Measurements from ENCODE around the gene KIZ. TPM values are rescaled to one million over a fixed set of nuclear protein-coding genes. Genes with fewer than 3 reads are reported as not detected.

The KIZ gene
- total RNA-seq, 1 experiment from 2014 or later: 31.8 TPM

- ChIA-PET POLR2A (interaction anchor here (0.6 kb wide), 1 partner anchor 78 kb away, joined by 3 read pairs; no protein-coding TSS in a partner anchor), CTCF (no interaction called here)
- H3K27me3 ChIP-seq (replicated peaks; ENCODE audit: control insufficient read depth, insufficient read depth, low read length): no peaks in the 10 kb centered on the region
- no peak overlapping the region for H3K4me3 ChIP-seq (ENCODE audit: low read depth, low read length)
- H3K4me1 Mint-ChIP-seq (ENCODE audit: low read depth, unreplicated experiment): no peaks in the 10 kb centered on the region
- no peaks in the 10 kb centered on the region for H3K27me3 Mint-ChIP-seq (ENCODE audit: insufficient read depth, unreplicated experiment)
- no peak for DNase-seq
- H3K9me3 ChIP-seq: no peaks in the 10 kb centered on the region
- intact Hi-C loops (cut with micrococcal nuclease; ENCODE audit: unreplicated experiment): no loop called here
- no TSS peak for BruUV-seq (replicated peaks)
- H3K36me3 ChIP-seq (ENCODE audit: control insufficient read depth, insufficient read depth, low read length): no peaks in the 10 kb centered on the region
- no peak overlapping the region for H3K27ac Mint-ChIP-seq (ENCODE audit: unreplicated experiment)
- TF ChIP-seq, protein P1, sequence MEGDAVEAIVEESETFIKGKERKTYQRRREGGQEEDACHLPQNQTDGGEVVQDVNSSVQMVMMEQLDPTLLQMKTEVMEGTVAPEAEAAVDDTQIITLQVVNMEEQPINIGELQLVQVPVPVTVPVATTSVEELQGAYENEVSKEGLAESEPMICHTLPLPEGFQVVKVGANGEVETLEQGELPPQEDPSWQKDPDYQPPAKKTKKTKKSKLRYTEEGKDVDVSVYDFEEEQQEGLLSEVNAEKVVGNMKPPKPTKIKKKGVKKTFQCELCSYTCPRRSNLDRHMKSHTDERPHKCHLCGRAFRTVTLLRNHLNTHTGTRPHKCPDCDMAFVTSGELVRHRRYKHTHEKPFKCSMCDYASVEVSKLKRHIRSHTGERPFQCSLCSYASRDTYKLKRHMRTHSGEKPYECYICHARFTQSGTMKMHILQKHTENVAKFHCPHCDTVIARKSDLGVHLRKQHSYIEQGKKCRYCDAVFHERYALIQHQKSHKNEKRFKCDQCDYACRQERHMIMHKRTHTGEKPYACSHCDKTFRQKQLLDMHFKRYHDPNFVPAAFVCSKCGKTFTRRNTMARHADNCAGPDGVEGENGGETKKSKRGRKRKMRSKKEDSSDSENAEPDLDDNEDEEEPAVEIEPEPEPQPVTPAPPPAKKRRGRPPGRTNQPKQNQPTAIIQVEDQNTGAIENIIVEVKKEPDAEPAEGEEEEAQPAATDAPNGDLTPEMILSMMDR (IDR thresholded peaks at IDR 0.05; ENCODE audit: insufficient read depth in 1 of 2, low read depth in 1 of 2, low read length in 1 of 2, severe bottlenecking in 1 of 2, unreplicated experiment in 1 of 2): no peak
- no peaks in the 10 kb centered on the region for H3K4me1 ChIP-seq
- H3K36me3 Mint-ChIP-seq (ENCODE audit: insufficient read depth, unreplicated experiment): no peaks in the 10 kb centered on the region
- H3K9me3 Mint-ChIP-seq (ENCODE audit: unreplicated experiment): no peaks in the 10 kb centered on the region
- H3K4me3 Mint-ChIP-seq (ENCODE audit: unreplicated experiment): no peak overlapping the region
These were observed 98.3 kb downstream of the KIZ start for GRCh38 chr20:21224217-21224616.

DNA sequence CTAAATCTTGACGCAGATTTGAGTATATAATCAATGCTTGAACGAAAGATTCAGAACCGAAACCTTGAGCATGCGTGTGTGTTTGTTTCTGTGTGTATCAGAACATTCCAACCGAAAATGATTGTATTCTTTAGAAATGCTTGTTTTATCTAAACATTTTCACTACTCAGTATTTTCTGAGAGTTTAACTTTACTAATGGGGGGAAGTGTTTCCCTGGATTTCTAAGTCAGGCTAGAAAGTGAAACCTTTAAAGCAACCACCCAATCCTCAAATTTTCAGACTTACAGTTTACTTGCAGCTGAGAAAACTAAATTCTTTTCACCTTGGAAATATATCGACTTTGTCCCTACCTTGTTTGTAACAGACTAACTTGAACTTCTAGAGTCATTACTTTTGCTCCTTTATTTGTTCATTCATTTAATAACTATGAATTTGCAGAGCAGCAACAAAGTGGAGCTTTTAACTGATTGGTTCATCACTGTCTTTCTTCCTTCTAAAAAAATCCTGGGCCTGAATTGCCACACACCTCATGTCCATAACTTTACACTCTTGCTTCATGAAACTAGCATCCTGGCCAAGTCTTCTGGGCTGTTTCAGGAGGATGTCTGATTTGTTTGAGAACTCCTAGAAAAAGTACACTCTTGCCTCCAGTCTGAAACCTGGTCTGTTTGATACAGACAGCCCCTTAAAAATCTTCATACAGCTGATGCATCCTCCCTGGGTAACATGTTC lies 99.5 kb downstream of the KIZ start:
- BruUV-seq (replicated peaks): no TSS peak
- no peaks in the 10 kb centered on the region for H3K9me3 Mint-ChIP-seq (ENCODE audit: unreplicated experiment)
- no peaks in the 10 kb centered on the region for H3K4me1 ChIP-seq
- no peaks in the 10 kb centered on the region for H3K36me3 Mint-ChIP-seq (ENCODE audit: insufficient read depth, unreplicated experiment)
- ChIA-PET CTCF (interaction anchor here (1.2 kb wide), 1 partner anchor 10 kb away, joined by 4 read pairs; no protein-coding TSS in a partner anchor), POLR2A (no interaction called here)
- TF ChIP-seq, protein P1 (IDR thresholded peaks at IDR 0.05; ENCODE audit: insufficient read depth in 1 of 2, low read depth in 1 of 2, low read length in 1 of 2, severe bottlenecking in 1 of 2, unreplicated experiment in 1 of 2): no peak
- H3K4me3 Mint-ChIP-seq (ENCODE audit: unreplicated experiment): no peak overlapping the region
- H3K36me3 ChIP-seq (ENCODE audit: control insufficient read depth, insufficient read depth, low read length): no peaks in the 10 kb centered on the region
- H3K4me3 ChIP-seq (ENCODE audit: low read depth, low read length): no peak overlapping the region
- H3K27ac Mint-ChIP-seq (ENCODE audit: unreplicated experiment): no peak overlapping the region
- no peaks in the 10 kb centered on the region for H3K27me3 Mint-ChIP-seq (ENCODE audit: insufficient read depth, unreplicated experiment)
- H3K27me3 ChIP-seq (replicated peaks; ENCODE audit: control insufficient read depth, insufficient read depth, low read length): no peaks in the 10 kb centered on the region
- no peak for DNase-seq
- no peaks in the 10 kb centered on the region for H3K9me3 ChIP-seq
- intact Hi-C loops (cut with micrococcal nuclease; ENCODE audit: unreplicated experiment): no loop called here
- no peaks in the 10 kb centered on the region for H3K4me1 Mint-ChIP-seq (ENCODE audit: low read depth, unreplicated experiment)

DNA sequence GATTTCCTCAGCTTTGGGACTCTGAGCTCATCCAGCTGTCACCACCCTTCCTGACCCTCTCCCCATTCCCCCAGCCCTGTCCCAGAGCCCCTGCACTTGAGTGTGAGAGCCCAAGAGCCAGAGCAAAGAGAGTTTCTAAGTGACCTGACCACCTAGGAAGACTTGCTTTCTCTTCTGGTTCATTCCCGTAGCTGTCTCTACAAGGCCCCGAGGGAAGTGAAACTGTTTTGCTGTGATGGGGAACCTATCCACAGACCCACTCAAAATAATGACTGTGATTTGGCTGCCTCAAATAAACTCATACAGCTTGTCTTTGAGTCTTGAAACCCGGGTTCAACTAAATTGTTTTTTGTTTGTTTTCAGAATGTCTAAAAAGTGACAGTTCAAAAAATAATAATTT lies 102.6 kb downstream of the KIZ start:
- TF ChIP-seq, protein P1 (IDR thresholded peaks at IDR 0.05; ENCODE audit: insufficient read depth in 1 of 2, low read depth in 1 of 2, low read length in 1 of 2, severe bottlenecking in 1 of 2, unreplicated experiment in 1 of 2): no peak
- no peaks in the 10 kb centered on the region for H3K4me1 ChIP-seq
- Mint-ChIP-seq H3K9me3 (ENCODE audit: unreplicated experiment) (no peaks in the 10 kb centered on the region), H3K4me1 (ENCODE audit: low read depth, unreplicated experiment) (no peaks in the 10 kb centered on the region), H3K27ac (ENCODE audit: unreplicated experiment) (no peak overlapping the region), H3K4me3 (ENCODE audit: unreplicated experiment) (no peak overlapping the region), H3K36me3 (ENCODE audit: insufficient read depth, unreplicated experiment) (no peaks in the 10 kb centered on the region), H3K27me3 (ENCODE audit: insufficient read depth, unreplicated experiment) (no peaks in the 10 kb centered on the region)
- H3K9me3 ChIP-seq: no peaks in the 10 kb centered on the region
- no peak overlapping the region for H3K4me3 ChIP-seq (ENCODE audit: low read depth, low read length)
- DNase-seq: no peak
- ChIA-PET POLR2A (no interaction called here), CTCF (interaction anchor here (0.6 kb wide), 1 partner anchor 10 kb away, joined by 3 read pairs; no protein-coding TSS in a partner anchor)
- intact Hi-C loops (cut with micrococcal nuclease; ENCODE audit: unreplicated experiment): no loop called here
- H3K36me3 ChIP-seq (ENCODE audit: control insufficient read depth, insufficient read depth, low read length): no peaks in the 10 kb centered on the region; the same call in 1 of the 2 replicates
- no peaks in the 10 kb centered on the region for H3K27me3 ChIP-seq (replicated peaks; ENCODE audit: control insufficient read depth, insufficient read depth, low read length)
- BruUV-seq (replicated peaks): no TSS peak

Measured in Caco-2 (cell line).